Smooth muscle cell (in vitro differentiated cells): ENCODE data around the gene TNRC6C. TPM values are rescaled to one million over a fixed set of nuclear protein-coding genes. Genes with fewer than 3 reads are reported as not detected.

ENCODE experiments used
- DNase-seq: peaks from one replicate; lab custom pipeline; 2025; ENCODE audit not compliant: unreplicated experiment; lab: John Stamatoyannopoulos, UW
- H2AFZ ChIP-seq: fragments of 200-600 bp; sonication (generic); 2 replicates; pipeline ENCODE4 v1.6.0; 2016; ENCODE audit warnings: antibody characterized with exemption, low read depth, mild to moderate bottlenecking
- H3F3A ChIP-seq: fragments of 200-600 bp; sonication (generic); 2 replicates; pipeline ENCODE4 v1.6.0; 2017; ENCODE audit warnings: antibody characterized with exemption, low read depth
- H3K27ac ChIP-seq: fragments of 200-600 bp; sonication (generic); 2 replicates; pipeline ENCODE4 v1.5.1; 2016; ENCODE audit warnings: low read depth, mild to moderate bottlenecking
- H3K27me3 ChIP-seq: fragments of 200-600 bp; sonication (generic); 2 replicates; pipeline ENCODE4 v1.6.1; 2016; ENCODE audit warnings: low read depth, mild to moderate bottlenecking
- H3K36me3 ChIP-seq: fragments of 200-600 bp; sonication (generic); 2 replicates; pipeline ENCODE4 v1.5.1; 2016; ENCODE audit warnings: low read depth
- H3K4me1 ChIP-seq: fragments of 200-600 bp; sonication (generic); 2 replicates; pipeline ENCODE4 v1.5.1; 2016; ENCODE audit warnings: low read depth
- H3K4me2 ChIP-seq: fragments of 200-600 bp; sonication (generic); 2 replicates; pipeline ENCODE4 v1.6.0; 2016; ENCODE audit warnings: mild to moderate bottlenecking
- H3K4me3 ChIP-seq: fragments of 200-600 bp; sonication (generic); 2 replicates; pipeline ENCODE4 v1.5.1; 2016; ENCODE audit warnings: mild to moderate bottlenecking
- H3K79me2 ChIP-seq: fragments of 200-600 bp; sonication (generic); 2 replicates; pipeline ENCODE4 v1.6.0; 2016; ENCODE audit warnings: low read depth, mild to moderate bottlenecking
- H3K9ac ChIP-seq: fragments of 200-600 bp; sonication (generic); 2 replicates; pipeline ENCODE4 v1.6.0; 2016; ENCODE audit warnings: low read depth
- H3K9me3 ChIP-seq: fragments of 200-600 bp; sonication (generic); replicated peaks from 2 replicates; pipeline ENCODE4 v1.5.1; 2016; ENCODE audit warnings: low read depth
- H4K20me1 ChIP-seq: fragments of 200-600 bp; sonication (generic); 2 replicates; pipeline ENCODE4 v1.6.0; 2016; ENCODE audit warnings: low read depth
- WGBS: methylation state at CpG from one replicate; pipeline ENCODE4 v1.1.7; 2016; ENCODE audit warnings: low lambda C conversion rate; 5-methylcytosine and 5-hydroxymethylcytosine counted together
- polyA plus RNA-seq: library from polyadenylated mRNA; unstranded; fragments of >200 nt; fragmentation: Nextera tagmentation; extraction: Ambion mirVana; gene quantifications from 2 replicates; pipeline ENCODE4 v1.2.1, GENCODE V29; 2016
- total RNA-seq: library from RNA; depleted of rRNA; stranded (reverse); fragments of >200 nt; gene quantifications from 2 replicates; pipeline ENCODE4 v1.2.3, GENCODE V29; 2014
- TF ChIP-seq, protein P1 (sequence below): fragments of 200-600 bp; sonication (generic); IDR thresholded peaks from 2 replicates; pipeline ENCODE4 v1.5.1; 2017; ENCODE audit warnings: borderline replicate concordance, mild to moderate bottlenecking, antibody characterized with exemption; ENCODE audit not compliant: insufficient read depth, poor library complexity, severe bottlenecking

The TNRC6C gene
- total and polyA plus RNA-seq, 2 experiments from 2014 or later = 2.4 to 3.9 TPM

DNA sequence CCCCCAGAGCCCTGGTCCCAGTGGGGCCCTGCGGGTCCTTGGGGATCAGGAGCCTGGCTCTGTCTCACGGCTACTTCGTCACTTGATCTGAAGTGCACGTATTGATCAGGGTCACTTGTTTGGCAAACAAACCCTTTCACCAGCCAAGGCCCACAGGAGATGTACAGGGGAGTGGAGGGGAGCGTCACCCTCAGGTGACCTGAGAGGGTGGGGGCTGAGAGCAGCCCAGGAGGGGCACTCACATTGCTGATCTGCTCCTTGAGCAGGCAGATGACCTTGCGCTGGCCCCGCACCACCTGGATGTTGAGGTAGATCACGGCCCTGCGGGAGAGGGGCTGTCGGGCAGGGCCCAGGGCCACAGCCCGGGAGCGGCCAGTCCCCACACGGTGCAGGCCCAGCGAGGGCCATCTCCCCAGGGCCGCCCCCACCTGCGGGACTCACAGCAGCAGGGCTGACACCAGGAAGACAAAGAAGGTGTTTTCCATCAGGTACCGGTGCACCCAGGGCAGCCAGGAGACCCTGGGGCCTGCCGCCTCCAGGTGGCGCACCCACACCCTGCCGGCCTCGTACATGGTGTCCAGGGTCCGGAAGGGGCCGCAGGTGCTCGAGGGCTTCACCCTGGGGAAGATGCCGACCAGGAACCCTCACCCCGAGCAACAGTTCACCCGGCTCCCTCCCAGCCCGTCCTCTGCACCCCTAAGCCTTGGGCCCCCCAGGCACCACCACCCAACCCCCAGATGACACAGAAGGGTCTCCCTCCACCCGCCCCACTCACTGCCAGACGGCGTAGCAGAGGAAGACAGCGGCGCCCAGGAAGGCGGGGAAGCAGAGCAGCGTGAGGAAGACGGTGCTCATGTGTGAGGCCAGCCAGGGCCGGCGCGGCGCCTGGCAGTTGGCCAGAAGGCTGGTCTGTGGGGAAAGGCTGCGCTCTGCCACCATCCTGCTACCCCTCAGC lies 158.8 kb downstream of the TNRC6C start:
- H2AFZ ChIP-seq = no peak overlapping the region
- H3K9me3 ChIP-seq = no peaks in the 10 kb centered on the region
- no peaks in the 10 kb centered on the region for H3K79me2 ChIP-seq
- TF ChIP-seq, protein P1, sequence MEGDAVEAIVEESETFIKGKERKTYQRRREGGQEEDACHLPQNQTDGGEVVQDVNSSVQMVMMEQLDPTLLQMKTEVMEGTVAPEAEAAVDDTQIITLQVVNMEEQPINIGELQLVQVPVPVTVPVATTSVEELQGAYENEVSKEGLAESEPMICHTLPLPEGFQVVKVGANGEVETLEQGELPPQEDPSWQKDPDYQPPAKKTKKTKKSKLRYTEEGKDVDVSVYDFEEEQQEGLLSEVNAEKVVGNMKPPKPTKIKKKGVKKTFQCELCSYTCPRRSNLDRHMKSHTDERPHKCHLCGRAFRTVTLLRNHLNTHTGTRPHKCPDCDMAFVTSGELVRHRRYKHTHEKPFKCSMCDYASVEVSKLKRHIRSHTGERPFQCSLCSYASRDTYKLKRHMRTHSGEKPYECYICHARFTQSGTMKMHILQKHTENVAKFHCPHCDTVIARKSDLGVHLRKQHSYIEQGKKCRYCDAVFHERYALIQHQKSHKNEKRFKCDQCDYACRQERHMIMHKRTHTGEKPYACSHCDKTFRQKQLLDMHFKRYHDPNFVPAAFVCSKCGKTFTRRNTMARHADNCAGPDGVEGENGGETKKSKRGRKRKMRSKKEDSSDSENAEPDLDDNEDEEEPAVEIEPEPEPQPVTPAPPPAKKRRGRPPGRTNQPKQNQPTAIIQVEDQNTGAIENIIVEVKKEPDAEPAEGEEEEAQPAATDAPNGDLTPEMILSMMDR = peak; percentile 17
- no peaks in the 10 kb centered on the region for H3F3A ChIP-seq
- WGBS = 94% methylated on average over 37 of the region's 41 CpGs
- no peak overlapping the region for H3K4me3 ChIP-seq
- no peaks in the 10 kb centered on the region for H4K20me1 ChIP-seq
- no peaks in the 10 kb centered on the region for H3K36me3 ChIP-seq
- H3K4me1 ChIP-seq = no peaks in the 10 kb centered on the region
- no peak overlapping the region for H3K4me2 ChIP-seq
- H3K9ac ChIP-seq = no peak overlapping the region
- no peaks in the 10 kb centered on the region for H3K27me3 ChIP-seq
- DNase-seq = no peak
- no peak overlapping the region for H3K27ac ChIP-seq

DNA sequence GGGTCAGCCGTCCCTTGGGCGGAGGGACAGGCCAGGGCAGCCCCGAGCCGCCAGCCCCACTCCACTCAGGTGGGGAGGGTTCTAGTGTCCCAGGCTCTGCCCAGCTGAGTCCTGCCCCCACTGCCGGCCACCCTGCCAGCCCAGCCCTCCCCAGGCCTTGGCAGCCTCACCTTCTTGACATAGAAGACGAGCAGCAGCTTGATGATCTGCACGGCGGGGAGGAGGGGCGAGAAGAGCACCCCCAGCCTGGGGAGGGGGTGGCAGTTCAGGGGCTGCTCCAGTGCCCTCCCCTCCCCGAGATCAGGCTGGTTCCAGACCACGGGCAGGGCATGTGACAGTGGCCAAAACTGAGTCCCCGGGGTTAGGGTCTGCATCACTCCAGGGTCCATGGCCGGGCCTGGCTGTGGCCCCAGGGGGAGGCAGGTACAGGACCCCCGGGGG lies 160.3 kb downstream of the TNRC6C start:
- Histone ChIP-seq H3K9me3 (no peaks in the 10 kb centered on the region), H4K20me1 (no peaks in the 10 kb centered on the region), H3K4me3 (no peak overlapping the region), H3F3A (no peaks in the 10 kb centered on the region), H3K79me2 (no peaks in the 10 kb centered on the region), H3K4me1 (no peaks in the 10 kb centered on the region), H2AFZ (no peak overlapping the region), H3K27ac (no peak overlapping the region), H3K9ac (no peak overlapping the region), H3K4me2 (no peak overlapping the region), H3K27me3 (no peaks in the 10 kb centered on the region), H3K36me3 (no peaks in the 10 kb centered on the region)
- TF ChIP-seq, protein P1 = no peak
- no peak for DNase-seq
- WGBS = 97% methylated on average over 14 of the region's 14 CpGs

DNA sequence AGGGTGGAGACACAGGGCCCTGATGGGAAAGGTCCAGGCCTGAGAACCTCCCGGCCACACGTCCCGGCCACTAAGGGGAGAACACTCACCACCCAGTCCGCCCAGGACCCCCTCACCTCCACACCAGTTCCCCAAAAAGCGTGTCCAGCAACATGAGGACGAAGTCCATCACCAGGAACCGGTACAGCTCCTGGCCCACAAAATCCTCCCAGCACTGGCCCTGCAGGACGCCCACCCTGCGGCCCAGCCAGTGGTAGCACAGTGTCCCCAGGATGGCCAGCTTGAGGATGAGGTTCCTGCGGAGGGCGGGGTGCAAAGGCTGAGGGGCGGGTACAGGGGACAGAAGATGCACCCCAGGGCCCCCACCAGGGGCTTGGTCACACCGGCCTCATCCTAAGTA lies 162.0 kb downstream of the TNRC6C start:
- no peak overlapping the region for H3K9ac ChIP-seq

More for the DNA sequence above, 162.0 kb downstream of the TNRC6C start:
- TF ChIP-seq, protein P1 = no peak
- Histone ChIP-seq H3K9me3 (no peaks in the 10 kb centered on the region), H3F3A (no peaks in the 10 kb centered on the region), H3K27ac (no peak overlapping the region), H3K79me2 (no peaks in the 10 kb centered on the region), H3K4me2 (no peak overlapping the region), H3K4me1 (no peaks in the 10 kb centered on the region), H4K20me1 (no peaks in the 10 kb centered on the region), H3K27me3 (no peaks in the 10 kb centered on the region), H2AFZ (no peak overlapping the region), H3K4me3 (no peak overlapping the region), H3K36me3 (no peaks in the 10 kb centered on the region)
- no peak for DNase-seq
- WGBS = 97% methylated on average over 13 of the region's 13 CpGs
